ENCODE results near the gene CXXC5. TPM values are rescaled to one million over a fixed set of nuclear protein-coding genes. Genes with fewer than 3 reads are reported as not detected.

CXXC5 gene
- total RNA-seq, 1 donor from 2014 or later: 88.2 TPM

- peak overlapping the region; percentile 83 for H3K27ac Mint-ChIP-seq
- DNase-seq (ENCODE audit: low spot score, unreplicated experiment): no peak
- no peaks in the 10 kb centered on the region for H3K36me3 Mint-ChIP-seq (ENCODE audit: insufficient read depth)
- H3K4me3 Mint-ChIP-seq (ENCODE audit: low read depth): peak overlapping the region; percentile 75
- no peak for TF ChIP-seq CTCF (IDR thresholded peaks at IDR 0.05; ENCODE audit: unreplicated experiment)
- H3K27me3 Mint-ChIP-seq: no peaks in the 10 kb centered on the region
- H3K4me1 Mint-ChIP-seq (ENCODE audit: low read depth): peaks cover 58% of the 10 kb centered on the region
- H3K9me3 Mint-ChIP-seq (ENCODE audit: low read depth): no peaks in the 10 kb centered on the region
Observed at GRCh38 chr5:139646912-139647505, 1.1 kb upstream of the CXXC5 start.

- H3K27me3 Mint-ChIP-seq: no peaks in the 10 kb centered on the region
- no peak for DNase-seq (ENCODE audit: low spot score, unreplicated experiment)
- peaks cover 59% of the 10 kb centered on the region for H3K4me1 Mint-ChIP-seq (ENCODE audit: low read depth)
- TF ChIP-seq CTCF (IDR thresholded peaks at IDR 0.05; ENCODE audit: unreplicated experiment): no peak
- H3K36me3 Mint-ChIP-seq (ENCODE audit: insufficient read depth): no peaks in the 10 kb centered on the region
- no peaks in the 10 kb centered on the region for H3K9me3 Mint-ChIP-seq (ENCODE audit: low read depth)
- H3K4me3 Mint-ChIP-seq (ENCODE audit: low read depth): peak overlapping the region; percentile 75
- peak overlapping the region; percentile 83 for H3K27ac Mint-ChIP-seq
Observed at GRCh38 chr5:139647506-139648204, 494 bp upstream of the CXXC5 start.

DNA sequence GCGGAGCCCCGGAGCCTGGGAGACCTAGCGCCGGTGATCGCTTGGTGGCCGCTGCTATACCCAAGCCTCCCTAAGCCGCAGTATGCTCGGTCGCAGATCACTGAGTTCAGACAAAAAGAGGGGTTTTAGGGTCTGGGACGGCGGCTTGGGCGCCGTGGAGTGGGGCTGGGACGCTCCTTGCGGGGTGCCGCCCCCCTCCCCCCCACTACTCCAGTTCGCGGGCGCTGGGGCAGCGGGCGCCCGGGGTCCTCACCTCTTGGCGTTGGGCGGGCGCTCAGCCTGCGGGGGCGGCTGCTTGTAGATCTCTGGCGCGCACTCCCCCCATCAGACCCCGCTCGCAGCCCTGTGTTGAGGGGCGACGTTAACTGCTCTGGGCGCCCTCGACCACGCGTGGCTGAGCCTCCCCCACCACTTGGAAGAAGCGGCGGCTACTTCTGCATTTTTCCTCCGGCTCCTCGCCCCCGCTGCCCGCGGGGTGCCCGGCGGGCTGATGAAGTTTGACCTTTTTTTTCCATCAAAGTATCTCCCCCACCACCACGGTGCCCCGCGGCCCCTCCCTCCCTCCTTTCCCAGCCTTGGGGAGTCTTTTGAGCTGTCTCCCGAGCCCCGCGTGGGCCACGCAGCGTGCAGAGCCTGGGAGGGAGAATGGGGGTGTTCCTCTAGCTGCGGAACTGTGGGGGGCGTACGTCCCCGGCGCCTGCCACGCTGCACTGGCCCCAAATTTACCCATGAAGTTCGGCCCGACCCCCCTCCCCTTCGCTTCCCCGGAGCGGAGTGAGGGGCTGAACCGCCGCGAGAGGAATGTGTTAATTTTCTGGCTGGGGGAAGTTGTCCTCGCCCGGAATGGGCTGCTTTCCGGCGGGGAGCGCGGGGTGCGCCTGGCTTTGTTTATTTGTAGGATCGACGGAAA, 1.2 kb downstream of the CXXC5 start:
- Mint-ChIP-seq H3K9me3 (ENCODE audit: low read depth) (no peaks in the 10 kb centered on the region), H3K4me3 (ENCODE audit: low read depth) (peak overlapping the region; percentile 96), H3K27ac (peak overlapping the region; percentile 97), H3K27me3 (no peaks in the 10 kb centered on the region), H3K4me1 (ENCODE audit: low read depth) (peaks cover 58% of the 10 kb centered on the region), H3K36me3 (ENCODE audit: insufficient read depth) (no peaks in the 10 kb centered on the region)
- peak; percentile 10 for TF ChIP-seq CTCF (IDR thresholded peaks at IDR 0.05; ENCODE audit: unreplicated experiment)
- no peak for DNase-seq (ENCODE audit: low spot score, unreplicated experiment)

GRCh38 chr5:139650031-139650688, 2.0 kb downstream of the CXXC5 start:
- Mint-ChIP-seq H3K36me3 (ENCODE audit: insufficient read depth) (no peaks in the 10 kb centered on the region), H3K27ac (peak overlapping the region; percentile 97), H3K4me3 (ENCODE audit: low read depth) (peak overlapping the region; percentile 96), H3K9me3 (ENCODE audit: low read depth) (no peaks in the 10 kb centered on the region), H3K4me1 (ENCODE audit: low read depth) (peaks cover 58% of the 10 kb centered on the region), H3K27me3 (no peaks in the 10 kb centered on the region)
- no peak for DNase-seq (ENCODE audit: low spot score, unreplicated experiment)
- peak; percentile 43 for TF ChIP-seq CTCF (IDR thresholded peaks at IDR 0.05; ENCODE audit: unreplicated experiment)

GRCh38 chr5:139650689-139651042, 2.5 kb downstream of the CXXC5 start:
- no peak for DNase-seq (ENCODE audit: low spot score, unreplicated experiment)
- peak overlapping the region; percentile 97 for H3K27ac Mint-ChIP-seq
- H3K36me3 Mint-ChIP-seq (ENCODE audit: insufficient read depth): no peaks in the 10 kb centered on the region
- no peak for TF ChIP-seq CTCF (IDR thresholded peaks at IDR 0.05; ENCODE audit: unreplicated experiment)
- H3K9me3 Mint-ChIP-seq (ENCODE audit: low read depth): no peaks in the 10 kb centered on the region
- H3K27me3 Mint-ChIP-seq: no peaks in the 10 kb centered on the region
- peaks cover 60% of the 10 kb centered on the region for H3K4me1 Mint-ChIP-seq (ENCODE audit: low read depth)
- H3K4me3 Mint-ChIP-seq (ENCODE audit: low read depth): peak overlapping the region; percentile 96
